ENCODE data around the gene S100A3.
"Not testable (repeated sequence)": the region's sequence is repeated elsewhere in the genome, so short reads cannot be mapped to it uniquely, and the experiment has no call there.

S100A3 gene

GRCh38 chr1:153548722-153549688, at the start of gene S100A3:
Gene S100A3 (minus strand): TSS chr1:153549258. CDS start chr1:153548485, 773 bp downstream.
- DNase-seq: no peak

- peak; percentile 44 for DNase-seq
Observed at GRCh38 chr1:153598309-153599172, 49.5 kb upstream of the S100A3 start.

- no peak for DNase-seq
Observed at GRCh38 chr1:153597206-153597605, 48.1 kb upstream of the S100A3 start.

GRCh38 chr1:153592748-153593147, 43.7 kb upstream of the S100A3 start:
- no peak for DNase-seq

GRCh38 chr1:153588482-153588881, 39.4 kb upstream of the S100A3 start:
- DNase-seq: no peak

GRCh38 chr1:153588033-153588432, 39.0 kb upstream of the S100A3 start:
- DNase-seq: not testable (repeated sequence)

GRCh38 chr1:153587314-153587713, 38.3 kb upstream of the S100A3 start:
- no peak for DNase-seq

- DNase-seq: no peak
Observed at GRCh38 chr1:153586347-153586746, 37.3 kb upstream of the S100A3 start.

- DNase-seq: no peak
Observed at GRCh38 chr1:153585006-153585405, 35.9 kb upstream of the S100A3 start.

GRCh38 chr1:153583976-153584375, 34.9 kb upstream of the S100A3 start:
- no peak for DNase-seq

GRCh38 chr1:153583514-153583913, 34.5 kb upstream of the S100A3 start:
- not testable (repeated sequence) for DNase-seq

GRCh38 chr1:153582836-153583235, 33.8 kb upstream of the S100A3 start:
- not testable (repeated sequence) for DNase-seq

- no peak for DNase-seq
Observed at GRCh38 chr1:153578936-153579335, 29.9 kb upstream of the S100A3 start.

- DNase-seq: no peak
Observed at GRCh38 chr1:153578490-153578889, 29.4 kb upstream of the S100A3 start.

GRCh38 chr1:153577624-153578051, 28.6 kb upstream of the S100A3 start:
- no peak for DNase-seq

GRCh38 chr1:153577138-153577537, 28.1 kb upstream of the S100A3 start:
- no peak for DNase-seq

- DNase-seq: not testable (repeated sequence)
Observed at GRCh38 chr1:153575497-153575896, 26.4 kb upstream of the S100A3 start.

GRCh38 chr1:153575081-153575491, 26.0 kb upstream of the S100A3 start:
- not testable (repeated sequence) for DNase-seq

- no peak for DNase-seq
Observed at GRCh38 chr1:153573351-153573750, 24.3 kb upstream of the S100A3 start.

- peak; percentile 67 for DNase-seq
Observed at GRCh38 chr1:153572569-153573015, 23.5 kb upstream of the S100A3 start.

GRCh38 chr1:153571706-153572105, 22.6 kb upstream of the S100A3 start:
- DNase-seq: no peak

GRCh38 chr1:153570874-153571273, 21.8 kb upstream of the S100A3 start:
- no peak for DNase-seq

- no peak for DNase-seq
Observed at GRCh38 chr1:153569465-153569864, 20.4 kb upstream of the S100A3 start.
